Breast epithelium (tissue), 3 donors: Measurements from ENCODE around the gene KLRF1.

Source experiments
- CTCF ChIP-seq, 3 donors: fragments of 450-650 bp; IDR thresholded peaks; one replicate each; pipeline ENCODE4 v1.5.1; 2016 to 2017; ENCODE audit warnings: antibody characterized with exemption in 3 of 3, mild to moderate bottlenecking in 3 of 3, moderate library complexity in 3 of 3
- POLR2A ChIP-seq: fragments of 450-650 bp; IDR thresholded peaks from one replicate; pipeline ENCODE4 v1.6.1; 2016; ENCODE audit warnings: antibody characterized with exemption, mild to moderate bottlenecking, moderate library complexity
- POLR2AphosphoS5 ChIP-seq, 3 donors: sonication (generic); formaldehyde crosslinking; IDR thresholded peaks; one replicate each; pipeline ENCODE4 v1.6.1; 2017; ENCODE audit warnings: antibody characterized with exemption in 3 of 3

GRCh38 chr12:9805883-9806282 is 21.4 kb upstream of the KLRF1 start:
- TF ChIP-seq CTCF (IDR thresholded peaks at IDR 0.05), result no peak
- TF ChIP-seq POLR2AphosphoS5 (IDR thresholded peaks at IDR 0.05), result no peak
- no peak for TF ChIP-seq POLR2A
